Measurements from ENCODE around the gene CBX6. TPM values are rescaled to one million over a fixed set of nuclear protein-coding genes. Genes with fewer than 3 reads are reported as not detected.

The CBX6 gene
- polyA plus RNA-seq, 2 of the 4 experiments (the other 2 are of a cell fraction), result 9.8 to 24.0 TPM

- ChIA-PET CTCF (interaction anchor here (1.4 to 9.2 kb wide), 3 partner anchors 96 to 138 kb away, joined by 6 to 112 read pairs (median 14); no protein-coding TSS in a partner anchor), POLR2A (no interaction called here)
- no peak for DNase-seq (ENCODE audit: low read depth in 1 of 2, low spot score in 1 of 2)
- Histone ChIP-seq H3K4me2 (no peak overlapping the region), H3K9me3 (no peaks in the 10 kb centered on the region), H3K27ac (no peak overlapping the region), H3K4me3 (no peak overlapping the region), H3K4me1 (peaks cover 11% of the 10 kb centered on the region; the same call in 2 of the 3 replicates)
- no peak for ATAC-seq
- FAIRE-seq, result no peak
- 75% methylated on average over 13 of the region's 20 CpGs for WGBS (ENCODE audit: missing lambda C conversion rate)
- TF ChIP-seq KDM1A (IDR thresholded peaks at IDR 0.05; ENCODE audit: low read depth) (no peak), GATA3 (IDR thresholded peaks at IDR 0.05; ENCODE audit: borderline replicate concordance) (no peak)
Measured at GRCh38 chr22:38865201-38866023, 6.6 kb downstream of the CBX6 start.

DNA sequence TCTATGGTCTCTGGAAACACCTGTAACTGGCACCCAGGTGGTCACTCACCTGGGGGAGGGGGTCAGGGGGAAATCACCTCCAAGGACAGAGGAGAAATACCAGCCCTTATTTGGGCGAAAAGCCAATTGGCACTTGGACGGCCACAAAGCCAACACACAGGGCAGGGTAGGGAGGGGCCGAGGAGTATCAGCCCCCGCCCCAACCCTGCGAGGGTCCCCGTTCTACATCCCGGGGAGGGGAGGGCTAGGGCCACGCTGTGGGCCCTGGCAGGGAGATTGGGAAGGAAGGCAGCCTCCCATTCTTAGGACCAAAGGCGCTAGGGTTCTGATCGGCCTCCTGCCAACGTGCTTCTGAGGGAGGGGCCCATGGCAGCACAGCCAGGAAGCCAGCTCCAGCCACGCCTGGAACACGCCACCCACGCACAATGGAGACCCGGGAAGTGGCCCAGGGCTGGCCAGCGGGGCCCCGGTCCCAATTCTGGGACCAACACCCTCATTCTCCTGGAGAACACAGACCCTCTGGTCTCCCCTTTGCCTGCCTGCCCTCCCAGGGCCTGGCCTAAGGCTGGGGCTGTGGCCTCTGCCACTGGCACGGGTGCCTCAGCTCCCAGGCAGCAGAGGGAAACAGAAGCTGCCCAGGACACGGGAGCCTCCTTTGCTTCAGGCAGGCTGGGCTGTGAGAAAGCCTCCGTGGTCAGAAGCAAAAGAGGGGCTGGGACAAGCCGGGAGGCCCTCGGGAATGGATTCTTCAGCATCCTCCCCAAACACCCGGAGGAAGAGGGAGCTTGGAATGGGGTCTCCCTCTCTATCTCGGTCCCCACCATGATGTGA, 7.4 kb downstream of the CBX6 start:
- Histone ChIP-seq H3K4me2 (no peak overlapping the region), H3K4me3 (no peak overlapping the region), H3K4me1 (peaks cover 5% of the 10 kb centered on the region; the same call in 1 of the 3 replicates), H3K9me3 (no peaks in the 10 kb centered on the region), H3K27ac (peak overlapping the region in 1 of 2 experiments; percentile 36; a peak in 1 of 6 replicates)
- no peak for TF ChIP-seq EHMT2 (IDR thresholded peaks at IDR 0.05; ENCODE audit: low read depth)
- TF ChIP-seq NR3C1 (IDR thresholded peaks at IDR 0.05), result no peak
- no peak; a peak in 1 of 5 replicates for TF ChIP-seq JUN (IDR thresholded peaks at IDR 0.05)
- TF ChIP-seq, protein P1, sequence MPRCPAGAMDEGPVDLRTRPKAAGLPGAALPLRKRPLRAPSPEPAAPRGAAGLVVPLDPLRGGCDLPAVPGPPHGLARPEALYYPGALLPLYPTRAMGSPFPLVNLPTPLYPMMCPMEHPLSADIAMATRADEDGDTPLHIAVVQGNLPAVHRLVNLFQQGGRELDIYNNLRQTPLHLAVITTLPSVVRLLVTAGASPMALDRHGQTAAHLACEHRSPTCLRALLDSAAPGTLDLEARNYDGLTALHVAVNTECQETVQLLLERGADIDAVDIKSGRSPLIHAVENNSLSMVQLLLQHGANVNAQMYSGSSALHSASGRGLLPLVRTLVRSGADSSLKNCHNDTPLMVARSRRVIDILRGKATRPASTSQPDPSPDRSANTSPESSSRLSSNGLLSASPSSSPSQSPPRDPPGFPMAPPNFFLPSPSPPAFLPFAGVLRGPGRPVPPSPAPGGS (IDR thresholded peaks at IDR 0.05), result no peak
- TF ChIP-seq JUNB (IDR thresholded peaks at IDR 0.05), result no peak
- TF ChIP-seq SMC3 (IDR thresholded peaks at IDR 0.05), result no peak
- no peak for FAIRE-seq
- DNase-seq (ENCODE audit: low read depth in 1 of 2, low spot score in 1 of 2), result no peak
- WGBS (ENCODE audit: missing lambda C conversion rate), result 80% methylated on average over 10 of the region's 24 CpGs
- POLR2A ChIA-PET, result no interaction called here
- no peak for ATAC-seq
- CTCF ChIA-PET, result interaction anchor here (0.8 to 2.8 kb wide), 5 partner anchors 12 to 138 kb away, joined by 3 to 14 read pairs (median 4); partner anchors contain the start of gene NPTXR

DNA sequence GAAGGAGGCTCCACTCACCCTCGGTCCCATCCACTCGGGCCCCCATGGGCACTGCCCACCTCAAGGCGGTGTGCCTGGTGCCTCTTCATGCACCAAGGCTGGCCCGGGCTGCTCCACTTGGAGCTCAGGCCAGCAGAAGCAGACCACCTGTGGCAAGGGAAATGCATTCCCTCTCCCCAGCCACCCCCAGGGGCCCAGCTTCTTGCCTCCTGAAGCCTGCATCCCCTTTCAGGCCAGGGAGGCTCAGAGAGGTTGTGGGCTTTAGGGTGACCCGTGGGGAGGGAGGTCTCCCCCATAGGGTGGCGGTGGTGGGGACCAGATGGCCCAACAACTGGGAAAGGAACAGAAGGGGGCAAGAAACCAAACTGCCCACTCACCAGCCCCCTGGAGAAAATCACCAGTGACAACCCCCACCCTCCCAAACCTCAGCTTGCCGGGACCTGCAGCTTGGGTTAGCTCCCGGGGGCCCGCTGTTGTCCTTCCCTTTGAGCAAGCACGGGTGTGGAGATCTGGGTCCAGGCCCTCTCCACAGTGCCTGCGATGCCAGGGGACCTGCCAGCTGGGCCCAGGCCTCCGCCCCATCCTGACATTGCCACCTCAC, 8.4 kb downstream of the CBX6 start:
- POLR2A ChIA-PET, result no interaction called here

DNA sequence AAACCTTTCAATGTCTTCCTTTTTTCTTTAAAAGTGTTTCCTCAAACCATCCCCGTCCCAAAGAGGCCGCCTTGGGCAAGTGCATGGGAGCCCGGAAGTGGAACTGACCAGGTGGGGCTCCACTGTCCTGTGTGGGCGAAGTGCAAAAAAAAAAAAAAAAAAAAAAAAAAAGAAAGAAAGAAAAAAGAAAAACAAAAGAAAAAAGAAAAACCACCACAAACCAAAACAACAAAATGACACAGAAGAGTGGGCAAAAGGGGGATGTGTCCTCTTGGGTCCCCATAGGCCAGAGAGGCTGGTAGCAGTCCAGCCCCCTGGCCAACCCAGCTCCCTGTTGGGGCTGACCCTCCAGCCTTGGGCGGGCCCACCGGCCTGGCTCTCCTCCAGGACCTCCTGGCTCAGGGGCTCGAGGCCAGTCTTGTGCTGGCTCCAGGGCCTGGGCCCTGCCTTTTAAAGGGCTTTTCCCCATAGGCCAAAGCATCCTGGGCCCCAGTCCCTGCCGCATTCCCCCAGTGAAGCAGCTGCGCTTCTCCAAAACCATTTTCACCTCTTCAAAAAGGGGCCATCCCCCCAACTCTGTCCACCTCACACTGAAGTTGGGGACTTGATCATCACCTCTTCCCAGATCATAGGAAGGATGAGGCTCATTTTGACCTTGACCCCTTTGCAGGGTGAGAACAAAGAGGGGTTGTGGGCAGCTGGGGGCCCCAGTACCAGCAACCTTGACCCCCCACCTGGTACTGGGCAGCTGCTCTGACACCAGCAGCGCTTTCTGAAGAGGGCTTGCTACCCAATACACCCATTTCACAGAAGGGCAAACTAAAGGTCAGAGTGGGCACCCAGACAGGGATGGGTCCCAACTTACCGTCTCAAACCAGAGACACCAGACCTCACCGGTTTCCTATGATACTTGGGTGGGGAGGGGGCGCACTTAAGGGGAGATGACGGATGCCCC, 9.4 kb downstream of the CBX6 start:
- no peak overlapping the region for H3K27ac ChIP-seq
- ATAC-seq, result peak in 1 of 2 experiments; percentile 53; a peak in 3 of 6 replicates
- no peaks in the 10 kb centered on the region for H3K9me3 ChIP-seq
- H3K4me1 ChIP-seq, result no peaks in the 10 kb centered on the region; the same call in 2 of the 3 replicates
- no peak overlapping the region for H3K4me3 ChIP-seq
- H3K4me2 ChIP-seq, result no peak overlapping the region
- no peak for FAIRE-seq
- no peak for DNase-seq (ENCODE audit: low read depth in 1 of 2, low spot score in 1 of 2)
- POLR2A ChIA-PET, result interaction anchor here (0.7 to 1.5 kb wide), 3 partner anchors 9 to 11 kb away, joined by 3 to 13 read pairs (median 9); partner anchors contain the start of gene CBX6
- 78% methylated on average over 14 of the region's 14 CpGs for WGBS (ENCODE audit: missing lambda C conversion rate)
- CTCF ChIA-PET, result interaction anchor here (0.7 to 2.8 kb wide), 5 partner anchors 11 to 793 kb away, joined by 3 to 14 read pairs (median 4); partner anchors contain the start of gene NPTXR
- TF ChIP-seq KDM1A (IDR thresholded peaks at IDR 0.05; ENCODE audit: low read depth), result 0 out of 2 replicates have a peak, but pooled peaks have one; percentile 61
- no peak for TF ChIP-seq MYC (IDR thresholded peaks at IDR 0.05; ENCODE audit: borderline replicate concordance, low read length)
- TF ChIP-seq, protein P2, sequence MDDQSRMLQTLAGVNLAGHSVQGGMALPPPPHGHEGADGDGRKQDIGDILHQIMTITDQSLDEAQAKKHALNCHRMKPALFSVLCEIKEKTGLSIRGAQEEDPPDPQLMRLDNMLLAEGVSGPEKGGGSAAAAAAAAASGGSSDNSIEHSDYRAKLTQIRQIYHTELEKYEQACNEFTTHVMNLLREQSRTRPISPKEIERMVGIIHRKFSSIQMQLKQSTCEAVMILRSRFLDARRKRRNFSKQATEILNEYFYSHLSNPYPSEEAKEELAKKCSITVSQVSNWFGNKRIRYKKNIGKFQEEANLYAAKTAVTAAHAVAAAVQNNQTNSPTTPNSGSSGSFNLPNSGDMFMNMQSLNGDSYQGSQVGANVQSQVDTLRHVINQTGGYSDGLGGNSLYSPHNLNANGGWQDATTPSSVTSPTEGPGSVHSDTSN (IDR thresholded peaks at IDR 0.05), result peak; percentile 39; the same call in 1 of the 2 replicates
- TF ChIP-seq RAD21 (conservative IDR thresholded peaks at IDR 0.05 in 1 of 2, IDR thresholded peaks at IDR 0.05 in 1 of 2), result no peak

More for the DNA sequence above, 8.4 kb downstream of the CBX6 start:
- no peak overlapping the region for H3K27ac ChIP-seq
- H3K4me3 ChIP-seq, result no peak overlapping the region
- 99% methylated on average over 4 of the region's 12 CpGs for WGBS (ENCODE audit: missing lambda C conversion rate)
- no peak for FAIRE-seq
- no peak overlapping the region for H3K4me2 ChIP-seq
- no peak; a peak in 1 of 6 replicates for ATAC-seq
- CTCF ChIA-PET, result interaction anchor here (0.8 to 2.8 kb wide), 5 partner anchors 11 to 139 kb away, joined by 3 to 14 read pairs (median 4); partner anchors contain the start of gene NPTXR
- TF ChIP-seq CHD2 (IDR thresholded peaks at IDR 0.05; ENCODE audit: low read length, partially characterized antibody), result no peak
- TF ChIP-seq SREBF2 (IDR thresholded peaks at IDR 0.05), result no peak
- TF ChIP-seq SMC3 (IDR thresholded peaks at IDR 0.05), result no peak
- TF ChIP-seq HDAC2 (IDR thresholded peaks at IDR 0.05), result no peak
- no peak for DNase-seq (ENCODE audit: low read depth in 1 of 2, low spot score in 1 of 2)
- H3K9me3 ChIP-seq, result no peaks in the 10 kb centered on the region
- H3K4me1 ChIP-seq, result no peaks in the 10 kb centered on the region; the same call in 2 of the 3 replicates

Data from A549 (cell line).